MG63 (cell line): ENCODE data around the gene MRC1. TPM values are rescaled to one million over a fixed set of nuclear protein-coding genes. Genes with fewer than 3 reads are reported as not detected.

Experiments used
- DNase-seq: peaks from one replicate; pipeline ENCODE4 v3.0.0-alpha.2; 2020
- H3K27me3 ChIP-seq: fragments of 250-450 bp; sonication (Bioruptor Pico); 2 replicates; pipeline ENCODE4 v1.5.1; 2020; ENCODE audit warnings: mild to moderate bottlenecking, moderate library complexity
- H3K36me3 ChIP-seq: fragments of 250-450 bp; sonication (Bioruptor Pico); 2 replicates; pipeline ENCODE4 v1.5.1; 2020; ENCODE audit warnings: mild to moderate bottlenecking, moderate library complexity
- H3K4me3 ChIP-seq: fragments of 250-450 bp; sonication (Bioruptor Pico); 2 replicates; pipeline ENCODE4 v1.5.1; 2020; ENCODE audit warnings: mild to moderate bottlenecking, moderate library complexity
- H3K9me3 ChIP-seq: fragments of 250-450 bp; sonication (Bioruptor Pico); 2 replicates; pipeline ENCODE4 v1.5.1; 2020; ENCODE audit warnings: mild to moderate bottlenecking, moderate library complexity
- total RNA-seq: library from RNA; depleted of rRNA; stranded (reverse); fragments of >200 nt; shearing (Covaris generic); gene quantifications from 2 replicates; pipeline ENCODE4 v1.2.3, GENCODE V29; 2014; ENCODE audit warnings: low replicate concordance

MRC1 gene
- total RNA-seq, 1 experiment from 2014 or later, result not detected

DNA sequence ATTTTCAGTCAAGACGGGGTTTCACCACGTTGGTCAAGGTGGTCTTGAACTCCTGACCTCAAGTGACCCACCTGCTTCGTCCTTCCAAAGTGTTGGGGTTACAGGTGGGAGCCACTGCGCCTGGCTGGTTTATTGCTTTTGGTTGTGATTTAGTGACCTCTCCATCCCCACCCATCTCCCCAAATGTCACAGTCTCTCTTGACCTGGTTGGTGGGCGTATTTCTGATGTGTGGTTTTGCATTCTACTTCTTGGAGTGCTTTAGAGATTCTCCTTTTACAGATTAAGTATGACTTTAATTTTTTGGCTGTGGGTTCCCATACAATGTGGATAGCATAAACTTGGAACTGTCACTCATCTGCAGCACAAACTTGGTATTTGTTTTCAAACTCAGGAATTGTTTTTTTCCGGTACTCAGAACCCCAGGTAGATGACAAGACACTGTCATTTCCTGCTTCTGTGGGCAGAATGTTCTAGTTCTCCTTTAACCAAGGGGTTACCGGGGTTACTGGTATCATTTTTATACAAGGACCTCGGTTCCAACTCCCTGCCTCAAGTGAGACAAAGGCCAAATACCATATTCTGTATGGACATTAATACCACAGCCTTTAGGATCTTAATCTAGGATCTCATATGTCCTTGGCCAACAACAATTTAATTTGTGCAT is 50.5 kb downstream of the MRC1 start:
- Histone ChIP-seq H3K4me3 (no peak overlapping the region), H3K36me3 (no peaks in the 10 kb centered on the region), H3K9me3 (no peaks in the 10 kb centered on the region), H3K27me3 (no peaks in the 10 kb centered on the region)
- DNase-seq, result no peak

DNA sequence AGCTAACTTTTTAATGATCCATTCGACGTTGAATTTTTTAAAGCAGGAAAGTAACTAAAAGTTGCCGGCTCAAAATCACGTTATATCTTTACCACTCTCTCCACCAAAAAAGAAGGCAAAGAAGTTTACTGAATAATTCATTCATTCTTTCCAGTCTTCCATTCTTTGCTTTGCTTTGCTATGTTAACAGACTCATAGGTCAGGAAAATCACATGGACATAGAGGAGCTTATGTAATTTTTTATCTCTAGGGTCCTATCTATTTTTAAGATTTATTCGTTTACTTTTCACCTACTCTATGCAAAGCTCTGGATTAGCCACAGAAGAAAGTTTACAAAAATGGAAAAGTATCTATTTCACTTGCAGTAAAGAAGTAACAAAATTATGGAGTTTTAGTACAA is 52.6 kb downstream of the MRC1 start:
- no peak for DNase-seq
- Histone ChIP-seq H3K36me3 (no peaks in the 10 kb centered on the region), H3K27me3 (no peaks in the 10 kb centered on the region), H3K4me3 (no peak overlapping the region), H3K9me3 (no peaks in the 10 kb centered on the region)

DNA sequence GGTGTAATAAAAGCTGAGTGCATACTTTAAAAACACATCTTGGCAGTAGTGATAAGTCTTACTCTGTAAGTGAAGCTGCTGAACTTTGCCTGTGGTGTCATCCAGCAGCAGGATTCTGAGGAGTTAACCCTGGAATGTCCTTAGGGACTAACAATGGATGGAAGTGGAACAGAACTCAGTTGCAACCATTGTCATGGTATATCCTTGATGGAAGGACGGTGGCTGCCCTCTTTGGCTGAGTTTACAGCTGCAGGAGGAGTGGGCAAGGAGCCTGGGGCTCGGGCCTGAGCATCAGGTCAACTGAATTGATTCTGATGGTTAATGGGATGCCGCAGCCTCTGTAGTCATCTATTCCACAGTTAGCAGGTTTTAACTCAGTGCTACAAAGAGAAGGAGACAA is 56.2 kb downstream of the MRC1 start:
- no peaks in the 10 kb centered on the region for H3K27me3 ChIP-seq
- DNase-seq, result no peak
- H3K4me3 ChIP-seq, result no peak overlapping the region
- no peaks in the 10 kb centered on the region for H3K9me3 ChIP-seq
- no peaks in the 10 kb centered on the region for H3K36me3 ChIP-seq

DNA sequence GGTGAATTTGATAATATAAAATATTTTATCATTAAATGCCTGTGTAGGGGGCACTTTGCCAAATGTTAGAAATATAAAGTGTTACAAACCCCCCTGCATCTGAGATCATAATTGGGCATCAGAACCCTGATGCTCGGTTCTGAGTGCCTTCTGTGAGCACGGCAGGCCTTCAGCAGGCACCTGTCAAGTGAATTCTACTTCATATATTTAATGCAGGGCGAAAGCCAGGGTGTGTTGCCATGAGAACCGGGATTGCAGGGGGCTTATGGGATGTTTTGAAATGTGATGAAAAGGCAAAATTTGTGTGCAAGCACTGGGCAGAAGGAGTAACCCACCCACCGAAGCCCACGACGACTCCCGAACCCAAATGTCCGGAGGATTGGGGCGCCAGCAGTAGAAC is 57.2 kb downstream of the MRC1 start:
- no peaks in the 10 kb centered on the region for H3K9me3 ChIP-seq
- no peak for DNase-seq
- H3K4me3 ChIP-seq, result no peak overlapping the region
- no peaks in the 10 kb centered on the region for H3K27me3 ChIP-seq
- no peaks in the 10 kb centered on the region for H3K36me3 ChIP-seq

DNA sequence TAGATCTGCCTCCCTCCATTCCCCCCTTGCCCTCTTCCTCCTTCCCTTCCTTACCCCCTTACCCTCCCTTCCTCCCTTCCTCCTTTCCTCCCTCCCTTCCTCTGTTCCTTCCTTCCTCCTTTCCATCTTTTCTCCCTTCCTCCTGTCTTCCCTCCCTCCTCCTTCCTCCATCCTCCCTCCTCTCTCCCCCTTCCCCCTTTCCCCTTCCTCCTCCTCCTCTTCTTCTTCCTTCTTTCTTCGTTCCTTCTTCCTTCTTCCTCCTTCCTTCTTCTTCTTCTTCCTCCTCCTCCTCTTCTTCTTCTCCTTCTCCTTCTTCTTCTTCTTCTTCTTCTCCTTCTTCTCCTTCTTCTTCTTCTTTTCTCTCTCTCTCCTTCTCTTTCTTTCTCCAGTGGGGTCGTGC is 57.9 kb downstream of the MRC1 start:
- Histone ChIP-seq H3K4me3 (no peak overlapping the region), H3K27me3 (no peaks in the 10 kb centered on the region), H3K36me3 (no peaks in the 10 kb centered on the region), H3K9me3 (no peaks in the 10 kb centered on the region)
- DNase-seq, result no peak

DNA sequence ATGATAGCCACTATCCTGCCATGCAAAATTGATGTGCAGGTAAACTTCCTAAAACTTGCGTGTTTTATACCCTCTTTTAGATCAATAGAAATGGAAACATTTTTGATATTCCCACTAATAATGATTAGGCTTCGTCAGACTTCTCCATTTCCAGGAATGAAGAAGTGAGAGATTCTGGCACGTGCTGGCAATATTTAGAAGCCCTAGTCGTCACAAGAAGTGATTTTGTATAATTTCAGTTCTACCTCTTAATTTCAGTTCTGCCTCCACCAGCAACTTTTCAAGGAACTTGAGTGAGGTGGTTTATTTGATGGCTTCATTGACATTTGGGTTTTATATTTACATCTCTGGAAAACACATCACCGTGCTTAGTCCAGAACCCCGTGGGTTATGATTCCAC is 61.9 kb downstream of the MRC1 start:
- Histone ChIP-seq H3K4me3 (no peak overlapping the region), H3K27me3 (no peaks in the 10 kb centered on the region), H3K36me3 (no peaks in the 10 kb centered on the region), H3K9me3 (no peaks in the 10 kb centered on the region)
- no peak for DNase-seq

DNA sequence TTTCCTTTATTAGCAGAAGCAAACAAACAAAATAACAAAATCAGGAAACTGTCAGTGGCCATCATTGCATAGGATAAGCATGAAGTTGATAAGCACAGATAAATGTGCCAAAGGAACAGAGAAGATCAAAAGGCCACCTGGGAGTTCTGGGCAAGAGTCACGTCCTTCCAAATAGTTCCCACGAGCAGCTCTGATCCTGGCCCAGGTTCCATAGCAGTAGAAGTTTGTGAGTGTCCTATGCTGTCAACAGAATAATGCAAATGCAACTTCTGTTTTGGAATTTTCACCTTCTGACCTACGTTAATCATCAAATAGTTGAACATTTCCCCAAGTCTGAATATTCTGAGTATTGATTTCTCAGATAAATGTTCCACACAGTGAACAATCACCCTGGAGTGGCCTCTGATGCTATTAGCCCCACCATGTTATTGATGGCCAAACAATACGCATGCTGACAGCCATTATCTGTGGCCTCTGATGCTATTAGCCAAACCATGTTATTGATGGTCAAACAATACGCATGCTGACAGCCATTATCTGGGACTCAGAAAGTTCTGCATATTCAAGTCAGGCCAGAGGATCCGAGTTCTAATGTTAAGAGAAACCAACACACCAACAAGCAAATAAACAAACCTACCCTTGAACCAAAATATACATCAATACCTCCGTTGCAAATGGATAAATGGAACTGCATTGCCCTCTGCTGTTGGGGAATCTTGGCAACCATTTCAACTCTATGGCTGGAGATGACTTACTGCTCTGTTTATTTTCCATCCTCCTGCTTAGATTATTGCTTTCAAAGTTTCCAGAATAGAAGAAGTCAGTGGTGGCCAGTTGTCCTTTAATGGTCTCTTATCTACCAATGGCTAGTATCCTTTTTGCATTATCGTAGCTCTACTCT is 63.3 kb downstream of the MRC1 start:
- H3K4me3 ChIP-seq, result no peak overlapping the region

DNA sequence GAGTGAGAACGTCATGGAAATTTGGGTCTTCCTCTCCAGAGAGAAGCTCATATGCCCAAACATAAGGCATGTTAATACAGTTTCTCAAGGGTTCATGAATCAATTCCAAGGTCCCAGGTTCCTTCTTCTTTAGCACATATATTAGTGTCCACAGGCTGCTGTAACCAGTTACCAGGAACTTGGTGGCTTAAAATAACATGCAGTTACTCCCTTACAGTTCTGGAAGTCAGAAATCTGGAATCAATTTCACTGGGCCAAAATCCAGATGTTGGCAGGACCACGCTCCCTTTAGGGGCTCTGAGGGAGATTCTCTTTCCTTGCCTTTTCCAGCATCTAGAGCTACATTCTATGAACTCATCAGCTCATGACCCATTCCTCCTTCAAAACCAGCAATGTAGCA is 64.8 kb downstream of the MRC1 start:
- H3K36me3 ChIP-seq, result no peaks in the 10 kb centered on the region
- no peak overlapping the region for H3K4me3 ChIP-seq
- H3K9me3 ChIP-seq, result no peaks in the 10 kb centered on the region
- no peak for DNase-seq
- H3K27me3 ChIP-seq, result no peaks in the 10 kb centered on the region

More for the DNA sequence above, 63.3 kb downstream of the MRC1 start:
- DNase-seq, result peak; percentile 12
- H3K27me3 ChIP-seq, result no peaks in the 10 kb centered on the region
- no peaks in the 10 kb centered on the region for H3K9me3 ChIP-seq
- H3K36me3 ChIP-seq, result no peaks in the 10 kb centered on the region

DNA sequence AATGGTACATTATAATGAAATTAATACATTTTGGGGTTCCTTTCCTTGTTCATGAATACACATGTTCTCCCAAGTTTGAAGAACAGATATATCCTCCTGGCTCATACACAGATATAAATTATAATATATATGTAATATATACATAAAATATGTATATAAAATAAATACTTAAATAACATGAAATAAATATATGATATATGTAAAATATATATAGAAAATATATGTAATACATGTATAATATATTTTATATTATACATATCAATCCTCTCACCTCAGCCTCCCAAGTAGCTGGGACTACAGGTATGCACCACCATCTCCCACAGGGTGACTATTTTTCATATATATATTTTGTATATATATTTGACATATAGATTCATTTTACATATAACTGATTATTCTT is 68.0 kb downstream of the MRC1 start:
- DNase-seq, result no peak
- no peaks in the 10 kb centered on the region for H3K27me3 ChIP-seq
- H3K36me3 ChIP-seq, result no peaks in the 10 kb centered on the region
- no peak overlapping the region for H3K4me3 ChIP-seq
- H3K9me3 ChIP-seq, result no peaks in the 10 kb centered on the region

DNA sequence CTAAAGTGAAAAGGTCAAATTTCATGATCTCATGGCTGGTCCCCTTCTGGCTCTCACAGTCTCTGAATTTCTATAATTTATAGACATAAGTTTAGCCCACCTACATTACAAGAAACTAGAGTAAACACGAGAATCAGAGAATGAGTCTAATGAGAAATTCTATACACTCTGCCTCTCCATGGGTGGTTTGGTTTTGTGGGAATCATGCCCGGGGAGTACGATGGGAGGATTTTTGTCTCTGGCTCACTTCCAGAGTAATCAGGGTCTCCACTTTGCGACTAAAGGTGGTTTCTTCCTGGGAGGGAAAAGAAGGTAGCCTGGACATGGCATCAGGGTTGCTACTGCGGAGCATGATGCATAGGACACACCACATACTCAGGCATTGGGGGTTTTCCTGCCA is 69.7 kb downstream of the MRC1 start:
- DNase-seq, result no peak
- no peaks in the 10 kb centered on the region for H3K9me3 ChIP-seq
- H3K4me3 ChIP-seq, result no peak overlapping the region
- H3K36me3 ChIP-seq, result no peaks in the 10 kb centered on the region
- H3K27me3 ChIP-seq, result no peaks in the 10 kb centered on the region

DNA sequence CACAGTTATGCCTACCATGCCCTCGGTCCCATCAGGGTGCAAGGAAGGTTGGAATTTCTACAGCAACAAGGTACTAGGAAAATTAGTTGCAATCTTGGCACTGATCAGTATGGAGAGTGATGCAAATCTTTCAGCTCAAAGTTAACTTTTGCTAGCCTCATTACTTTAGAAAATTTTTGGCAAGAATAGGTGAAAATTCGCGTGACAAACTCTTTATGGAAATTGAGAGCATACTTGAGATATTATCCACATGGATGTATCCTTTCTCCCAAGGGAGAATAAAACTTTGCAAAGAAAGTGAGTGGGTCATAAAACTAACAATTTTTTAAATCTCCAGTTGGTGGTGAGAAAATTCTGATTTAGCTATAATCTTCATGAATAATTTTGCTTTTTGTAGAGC is 71.5 kb downstream of the MRC1 start:
- H3K9me3 ChIP-seq, result no peaks in the 10 kb centered on the region
- H3K4me3 ChIP-seq, result no peak overlapping the region
- DNase-seq, result no peak

DNA sequence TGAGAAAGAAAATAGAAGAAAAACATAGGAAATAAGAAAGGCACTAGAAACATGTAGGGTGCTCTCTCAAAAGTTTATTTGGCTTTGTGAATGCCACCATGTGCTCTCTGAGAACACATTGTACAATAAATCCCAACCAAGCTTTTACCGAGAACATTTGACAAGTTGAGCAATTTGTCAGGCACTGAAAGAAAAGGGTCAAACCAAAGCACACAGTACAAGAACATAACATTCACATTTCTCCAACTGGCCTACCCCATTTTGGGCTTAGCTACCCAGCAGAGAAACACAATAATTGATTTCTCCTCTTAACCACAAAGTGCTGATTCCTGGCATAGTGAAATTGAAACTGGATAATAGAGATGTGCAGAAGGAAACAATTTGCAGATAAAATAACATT is 73.4 kb downstream of the MRC1 start:
- no peaks in the 10 kb centered on the region for H3K36me3 ChIP-seq
- DNase-seq, result no peak

More for the DNA sequence above, 71.5 kb downstream of the MRC1 start:
- no peaks in the 10 kb centered on the region for H3K27me3 ChIP-seq
- no peaks in the 10 kb centered on the region for H3K36me3 ChIP-seq

DNA sequence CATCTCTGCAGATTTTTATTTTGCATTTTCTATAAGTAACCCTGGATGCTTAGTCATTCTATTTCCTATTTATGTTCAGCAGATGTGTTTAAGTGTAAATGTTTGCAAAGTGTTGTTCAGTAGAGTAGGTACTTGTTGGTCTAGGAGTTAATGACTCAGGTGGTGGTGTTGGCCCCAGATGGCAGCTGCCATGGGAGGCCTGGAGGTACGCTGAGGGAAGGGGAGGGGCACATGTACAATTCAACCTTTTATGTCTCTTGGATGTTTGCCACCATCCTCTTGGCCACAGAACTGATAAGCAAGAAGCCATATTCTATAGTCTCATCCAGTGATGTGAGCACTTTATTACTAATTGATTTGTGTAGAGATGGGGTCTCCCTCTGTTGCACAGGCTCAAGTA is 74.5 kb downstream of the MRC1 start:
- H3K4me3 ChIP-seq, result no peak overlapping the region
- no peaks in the 10 kb centered on the region for H3K27me3 ChIP-seq
- H3K36me3 ChIP-seq, result no peaks in the 10 kb centered on the region
- no peaks in the 10 kb centered on the region for H3K9me3 ChIP-seq
- no peak for DNase-seq

More for the DNA sequence above, 73.4 kb downstream of the MRC1 start:
- H3K27me3 ChIP-seq, result no peaks in the 10 kb centered on the region
- H3K9me3 ChIP-seq, result no peaks in the 10 kb centered on the region
- no peak overlapping the region for H3K4me3 ChIP-seq

DNA sequence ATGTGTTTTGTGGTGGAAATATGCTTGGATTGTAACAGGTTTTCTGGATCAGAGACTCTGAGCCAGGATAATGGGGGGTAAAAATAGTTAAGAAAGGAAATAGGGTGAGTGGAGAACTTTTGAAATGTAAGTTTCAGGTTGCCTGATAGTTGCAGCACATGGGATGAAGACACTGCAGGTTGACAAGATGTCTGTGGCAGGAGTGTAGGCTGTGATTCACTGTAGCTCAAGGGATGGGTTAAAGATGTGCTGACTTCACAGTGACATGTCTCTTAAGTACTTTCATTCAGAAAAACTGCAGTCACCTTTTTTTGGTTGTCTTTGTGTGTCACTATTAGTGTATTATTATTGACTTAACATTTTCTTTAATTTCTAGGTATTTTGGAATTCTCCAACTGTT is 79.0 kb downstream of the MRC1 start:
- Histone ChIP-seq H3K4me3 (no peak overlapping the region), H3K27me3 (no peaks in the 10 kb centered on the region), H3K9me3 (no peaks in the 10 kb centered on the region), H3K36me3 (no peaks in the 10 kb centered on the region)
- no peak for DNase-seq

DNA sequence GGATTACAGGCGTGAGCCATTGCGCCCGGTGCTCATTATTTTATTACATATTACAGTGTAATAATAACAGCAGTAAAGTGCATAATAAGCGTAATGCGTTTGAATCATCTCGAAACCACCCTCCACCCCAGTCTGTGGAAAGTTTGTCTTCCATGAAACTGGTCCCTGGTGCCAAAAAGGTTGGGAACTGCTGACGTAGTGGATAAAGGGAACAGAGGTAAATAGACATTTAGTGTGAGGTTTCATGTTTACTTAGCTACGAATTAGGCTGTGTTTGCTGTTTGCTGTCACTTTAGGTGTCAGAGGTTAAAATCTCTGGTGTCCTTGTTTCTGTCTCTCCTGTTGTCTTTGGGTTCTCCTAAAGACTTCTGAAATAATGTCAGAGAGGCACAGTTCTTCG is 82.3 kb downstream of the MRC1 start:
- no peak for DNase-seq
- Histone ChIP-seq H3K4me3 (no peak overlapping the region), H3K27me3 (no peaks in the 10 kb centered on the region), H3K9me3 (no peaks in the 10 kb centered on the region), H3K36me3 (no peaks in the 10 kb centered on the region)

DNA sequence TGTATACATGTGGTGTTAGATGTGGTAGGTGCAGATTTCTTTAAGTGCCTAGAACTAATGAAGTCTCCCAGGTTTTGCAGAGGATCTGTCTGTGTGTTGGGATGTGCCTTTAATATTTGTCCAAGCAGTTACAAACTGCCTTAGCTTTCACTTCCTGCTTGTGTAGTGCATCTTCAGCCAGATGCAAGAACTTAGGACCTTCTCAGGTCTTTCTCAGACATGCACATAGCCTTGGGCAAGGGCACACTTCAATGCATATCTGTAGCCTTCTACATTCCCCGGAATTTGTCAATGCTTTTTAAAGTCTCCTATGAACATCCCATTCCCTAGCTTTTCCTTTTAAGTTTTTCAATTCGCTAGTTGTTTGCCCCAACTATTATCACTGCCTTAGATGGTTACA is 95.4 kb downstream of the MRC1 start:
- H3K4me3 ChIP-seq, result no peak overlapping the region
- H3K9me3 ChIP-seq, result no peaks in the 10 kb centered on the region
- no peaks in the 10 kb centered on the region for H3K36me3 ChIP-seq
- no peaks in the 10 kb centered on the region for H3K27me3 ChIP-seq
- DNase-seq, result no peak

DNA sequence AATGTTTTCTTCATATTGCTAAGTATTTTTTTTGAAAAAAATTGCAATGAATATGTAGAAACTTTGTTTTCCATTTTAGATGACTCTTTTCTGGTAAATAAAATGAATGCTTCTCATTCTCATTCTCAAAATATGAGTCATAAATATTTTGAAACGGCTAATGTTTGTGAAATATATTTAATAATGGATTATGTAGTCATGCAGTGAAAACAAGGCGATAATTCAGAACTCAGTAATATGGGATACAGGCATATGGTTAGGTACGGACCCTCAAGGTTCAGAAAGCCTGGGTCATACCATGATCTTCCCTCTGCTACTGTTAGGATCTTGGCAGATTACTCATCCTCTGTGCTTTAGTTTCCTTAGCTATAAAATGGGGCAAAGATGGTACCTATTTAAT is 96.3 kb downstream of the MRC1 start:
- Histone ChIP-seq H3K9me3 (no peaks in the 10 kb centered on the region), H3K4me3 (no peak overlapping the region), H3K36me3 (no peaks in the 10 kb centered on the region), H3K27me3 (no peaks in the 10 kb centered on the region)
- no peak for DNase-seq

DNA sequence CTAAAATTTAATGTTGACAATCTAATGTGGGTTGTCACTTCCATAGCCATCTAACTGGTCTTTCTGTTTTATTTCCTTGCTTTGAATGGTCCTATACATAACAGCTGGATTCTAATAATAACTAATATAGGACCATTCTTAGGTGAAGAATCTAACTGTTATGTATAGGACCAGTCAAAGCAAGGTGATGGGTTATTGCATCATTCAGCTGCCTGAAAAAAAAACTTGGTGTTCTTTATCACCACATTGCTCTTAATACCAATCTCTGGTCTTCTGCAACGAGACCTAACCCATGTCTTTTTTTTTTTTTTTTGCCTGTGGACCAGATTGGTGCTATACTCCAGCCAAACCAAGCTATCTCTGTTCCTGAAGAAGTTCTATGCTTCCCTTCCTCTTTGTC is 96.9 kb downstream of the MRC1 start:
- Histone ChIP-seq H3K4me3 (no peak overlapping the region), H3K36me3 (no peaks in the 10 kb centered on the region), H3K27me3 (no peaks in the 10 kb centered on the region), H3K9me3 (no peaks in the 10 kb centered on the region)
- DNase-seq, result no peak
